K562 (cell line): ENCODE results near the gene HIGD1C. TPM values are rescaled to one million over a fixed set of nuclear protein-coding genes. Genes with fewer than 3 reads are reported as not detected.
A peak's percentile ranks its signal among the peaks of the same experiment; 100 is the strongest.

Source experiments
- ATAC-seq: fragments of 200-7000 bp; cut with Tn5 transposase; 3 replicates; pipeline ENCODE4 v1.9.1; 2020; ENCODE audit warnings: moderate library complexity
- BruUV-seq: library from RNA; stranded (reverse); fragments of 400-500 nt; replicated peaks from 2 replicates; lab custom pipeline; 2021; lab: Mats Ljungman, UMichigan
- CTCF ChIA-PET: fragments of 300-600 bp; formaldehyde crosslinking; extraction: SDS; loops from one replicate; lab custom pipeline; 2021; ENCODE audit warnings: low intra/inter-chr PET ratio; lab: Yijun Ruan, JAX
- POLR2A ChIA-PET: fragments of 300-600, 350-650 bp; sonication (Branson Sonifier 250); formaldehyde crosslinking; extraction: SDS; loops from one replicate; lab custom pipeline; 2021; ENCODE audit warnings: antibody characterized with exemption, inconsistent platforms; lab: Yijun Ruan, JAX
- DNase-seq, 4 experiments: peaks; one replicate each; pipeline versions ENCODE4 v3.0.0 to v3.0.0-alpha.2; 2011 to 2018; ENCODE audit warnings: low spot score in 3 of 4, mixed read lengths in 3 of 4; ENCODE audit errors: extremely low read depth in 1 of 4
- FAIRE-seq: peaks from 2 replicates; lab custom pipeline; 2011; peaks lifted over from hg19 to GRCh38; lab: Jason Lieb, UNC
- H2AFZ ChIP-seq: 2 replicates; pipeline ENCODE4 v1.6.0; 2011; ENCODE audit warnings: low read depth, low read length, control low read depth, inconsistent platforms
- H3K27ac ChIP-seq: fragments of 200-600 bp; 3 replicates; pipeline ENCODE4 v1.8.0; 2011; ENCODE audit warnings: low read depth, mild to moderate bottlenecking, control low read depth, inconsistent platforms, low read length, moderate library complexity, mixed read lengths; ENCODE audit errors: extremely low read depth
- H3K27me3 ChIP-seq, 2 experiments: fragments of 300-600 bp in 1 of 2; 2 replicates in 1 of 2; 3 replicates in 1 of 2; pipeline versions ENCODE4 v1.6.0 to v1.8.0; 2011; ENCODE audit warnings: inconsistent platforms in 2 of 2, low read length in 2 of 2, mild to moderate bottlenecking in 1 of 2, mixed read lengths in 1 of 2, moderate library complexity in 1 of 2; ENCODE audit not compliant: control insufficient read depth in 2 of 2, insufficient read depth in 2 of 2
- H3K36me3 ChIP-seq: fragments of 300-600 bp; 3 replicates; pipeline ENCODE4 v1.8.0; 2011; ENCODE audit warnings: mild to moderate bottlenecking, low read length, inconsistent platforms; ENCODE audit not compliant: control insufficient read depth, insufficient read depth
- H3K4me1 ChIP-seq, 2 experiments: fragments of 200-600 bp in 1 of 2; replicated peaks in 1 of 2; 2 replicates in 1 of 2; 3 replicates in 1 of 2; pipeline versions ENCODE4 v1.5.1 to v1.8.0; 2011; ENCODE audit warnings: inconsistent platforms in 2 of 2, low read length in 2 of 2, mild to moderate bottlenecking in 1 of 2, mixed read lengths in 1 of 2, moderate library complexity in 1 of 2; ENCODE audit not compliant: control insufficient read depth in 2 of 2, insufficient read depth in 2 of 2
- H3K4me2 ChIP-seq: 2 replicates; pipeline ENCODE4 v1.6.1; 2011; ENCODE audit warnings: low read length, control low read depth, inconsistent platforms, mixed read lengths; ENCODE audit not compliant: insufficient read depth
- H3K4me3 ChIP-seq: fragments of 200-600 bp; sonication (generic), shearing (Covaris generic); 2 replicates; pipeline ENCODE4 v1.5.1; 2016; ENCODE audit warnings: control low read depth, inconsistent platforms
- H3K79me2 ChIP-seq: fragments of 200-600 bp; 3 replicates; pipeline ENCODE4 v1.8.0; 2011; ENCODE audit warnings: low read length, inconsistent platforms; ENCODE audit not compliant: control insufficient read depth, insufficient read depth
- H3K9ac ChIP-seq, 2 experiments: 2 replicates each; pipeline versions ENCODE4 v1.6.0 to v1.6.1; 2011; ENCODE audit warnings: low read depth in 2 of 2, low read length in 2 of 2, control low read depth in 1 of 2, inconsistent platforms in 1 of 2, mild to moderate bottlenecking in 1 of 2, mixed read lengths in 1 of 2; ENCODE audit not compliant: insufficient read depth in 1 of 2
- H3K9me1 ChIP-seq: one replicate; pipeline ENCODE4 v1.6.0; 2011; ENCODE audit warnings: inconsistent platforms, mild to moderate bottlenecking, low read length, moderate library complexity; ENCODE audit not compliant: control insufficient read depth, insufficient read depth
- H3K9me3 ChIP-seq: replicated peaks from 2 replicates; pipeline ENCODE4 v1.5.1; 2011; ENCODE audit warnings: low read depth, low read length, inconsistent platforms; ENCODE audit not compliant: control insufficient read depth, insufficient read depth
- H4K20me1 ChIP-seq: replicated peaks from 2 replicates; pipeline ENCODE4 v1.6.1; 2011; ENCODE audit warnings: low read length, inconsistent platforms, mixed read lengths; ENCODE audit not compliant: control insufficient read depth, insufficient read depth
- C11orf30 ChIP-seq: fragments of 450-650 bp; IDR thresholded peaks from 2 replicates; pipeline ENCODE4 v1.6.1; 2016; ENCODE audit warnings: low read depth, mild to moderate bottlenecking
- FIP1L1 ChIP-seq: fragments of 200-400 bp; formaldehyde crosslinking; IDR thresholded peaks from 2 replicates; pipeline ENCODE4 v1.6.1; 2018; ENCODE audit warnings: mild to moderate bottlenecking, low read depth, low read length; ENCODE audit not compliant: poor library complexity, severe bottlenecking
- MLX ChIP-seq, 2 experiments: fragments of 450-650 bp in 1 of 2; sonication (generic) in 1 of 2; formaldehyde crosslinking; conservative IDR thresholded peaks; 2 replicates each; pipeline versions ENCODE4 v1.4.0 to v1.8.1; 2020 to 2022; ENCODE audit warnings: mild to moderate bottlenecking in 1 of 2, missing genetic modification reagents in 1 of 2
- NKRF ChIP-seq: fragments of 450-650 bp; IDR thresholded peaks from 2 replicates; pipeline ENCODE4 v1.6.1; 2016; ENCODE audit warnings: borderline replicate concordance
- NR1H2 ChIP-seq: sonication (generic); formaldehyde crosslinking; IDR thresholded peaks from 2 replicates; pipeline ENCODE4 v1.4.0; 2020; ENCODE audit warnings: mild to moderate bottlenecking, missing genetic modification reagents
- REST ChIP-seq, 2 experiments: fragments of 450-650 bp; formaldehyde crosslinking in 1 of 2; IDR thresholded peaks; 2 replicates each; pipeline versions ENCODE4 v1.4.0 to v1.6.1; 2014 to 2020; ENCODE audit warnings: mild to moderate bottlenecking in 2 of 2, borderline replicate concordance in 1 of 2, low read depth in 1 of 2
- ZBTB26 ChIP-seq: fragments of 450-650 bp; formaldehyde crosslinking; IDR thresholded peaks from 2 replicates; pipeline ENCODE4 v1.4.0; 2022; ENCODE audit warnings: missing genetic modification characterization
- ZNF785 ChIP-seq: fragments of 250-450 bp; sonication (Bioruptor Pico); IDR thresholded peaks from 2 replicates; pipeline ENCODE4 v1.4.0; 2020; ENCODE audit warnings: mild to moderate bottlenecking
- WGBS: fragments of 100-300 bp; shearing (Covaris generic); methylation state at CpG from one replicate; pipeline ENCODE4 v1.1.6; 2016; ENCODE audit warnings: low coverage, mixed read lengths; ENCODE audit not compliant: insufficient coverage; ENCODE audit errors: missing lambda C conversion rate; 5-methylcytosine and 5-hydroxymethylcytosine counted together
- in situ Hi-C: fragments of 300-500 bp; cut with MboI; formaldehyde crosslinking; loops from 4 replicates; pipeline ENCODE4 v1.15.0; 2018; ENCODE audit warnings: inconsistent platforms, mixed read lengths
- intact Hi-C: fragments of 100-400 bp; cut with micrococcal nuclease; formaldehyde crosslinking; loops from 2 replicates; pipeline ENCODE4 v1.14.2; 2022
- polyA plus RNA-seq, 8 experiments: library from polyadenylated mRNA; depleted of rRNA in 4 of 8; stranded (reverse) in 5 of 8; unstranded in 3 of 8; fragments of >200 nt; fragmentation: Nextera tagmentation in 2 of 8; fragmentation: Illumina TruSeq in 1 of 8; extraction: Ambion mirVana in 2 of 8; extraction: Trizol in 1 of 8; gene quantifications; 2 replicates each; pipeline versions ENCODE4 v1.2.1 to v1.2.3, GENCODE V29; 2011 to 2014; ENCODE audit warnings: inconsistent platforms in 1 of 8, missing spikeins in 1 of 8
- total RNA-seq, 7 experiments: library from RNA; depleted of rRNA in 6 of 7; stranded (reverse); fragments of >200 nt in 6 of 7; fragmentation: Illumina TruSeq in 2 of 7; extraction: Trizol in 2 of 7; gene quantifications; 2 replicates each; pipeline versions ENCODE4 v1.2.1 to v1.2.3, GENCODE V29; 2011 to 2021; ENCODE audit warnings: low replicate concordance in 1 of 7

HIGD1C gene
- total and polyA plus RNA-seq, 9 of the 15 experiments (the other 6 are each of a cell fraction or from before 2014, with no cell fraction given), result not detected

GRCh38 chr12:50951112-50951511 is 1.2 kb upstream of the HIGD1C start (continued):
- TF ChIP-seq NKRF, result no peak
- TF ChIP-seq NR1H2 (CRISPR knock-in tag), result no peak
- no peak for TF ChIP-seq MLX (CRISPR knock-in tag; conservative IDR thresholded peaks at IDR 0.05)

GRCh38 chr12:50953047-50953446 is 703 bp downstream of the HIGD1C start:
- no peaks in the 10 kb centered on the region for H3K79me2 ChIP-seq
- no peaks in the 10 kb centered on the region for H4K20me1 ChIP-seq
- WGBS, result 45% methylated on average over 6 of the region's 7 CpGs
- BruUV-seq, result no TSS peak
- no peaks in the 10 kb centered on the region for H3K9me3 ChIP-seq
- no peaks in the 10 kb centered on the region for H3K36me3 ChIP-seq
- in situ Hi-C loops, result no loop called here
- CTCF ChIA-PET, result no interaction called here
- no peak overlapping the region for H3K9ac ChIP-seq
- no peak overlapping the region for H3K4me3 ChIP-seq
- H3K4me1 ChIP-seq, result peaks cover 0 to 5% of the 10 kb centered on the region in 2 experiments; a peak in 1 of 5 replicates
- no peak for DNase-seq
- H3K9me1 ChIP-seq, result no peaks in the 10 kb centered on the region
- H3K4me2 ChIP-seq, result no peak overlapping the region
- intact Hi-C loops, result no loop called here
- no peak for ATAC-seq
- no peak overlapping the region for H2AFZ ChIP-seq
- no peak overlapping the region for H3K27ac ChIP-seq
- FAIRE-seq, result no peak
- H3K27me3 ChIP-seq, result no peaks in the 10 kb centered on the region
- POLR2A ChIA-PET, result no interaction called here
- TF ChIP-seq C11orf30 (no peak), FIP1L1 (no peak), ZNF785 (no peak), REST (IDR thresholded peaks at IDR 0.05; ENCODE audit: borderline replicate concordance) (0 out of 2 replicates have a peak, but pooled peaks have one; percentile 5), REST (CRISPR knock-in tag; IDR thresholded peaks at IDR 0.05; ENCODE audit: low read depth) (no peak), ZBTB26 (no peak)
